Type B pancreatic cell (in vitro differentiated cells): ENCODE measurements around the gene SURF6. TPM values are rescaled to one million over a fixed set of nuclear protein-coding genes. Genes with fewer than 3 reads are reported as not detected.

ENCODE experiments used
- DNase-seq: peaks from one replicate; pipeline ENCODE4 v3.0.0; 2021; ENCODE audit warnings: mixed read lengths; ENCODE audit not compliant: unreplicated experiment; ENCODE audit errors: extremely low spot score
- H3K27ac Mint-ChIP-seq: 2 replicates; pipeline ENCODE4 v1.8.0; 2021; ENCODE audit warnings: mild to moderate bottlenecking, mixed read lengths
- H3K27me3 Mint-ChIP-seq: 2 replicates; pipeline ENCODE4 v1.8.0; 2021; ENCODE audit warnings: mixed read lengths
- H3K36me3 Mint-ChIP-seq: 2 replicates; pipeline ENCODE4 v1.8.0; 2021; ENCODE audit warnings: mixed read lengths
- H3K4me1 Mint-ChIP-seq: one replicate; pipeline ENCODE4 v1.8.0; 2021; ENCODE audit warnings: mixed read lengths; ENCODE audit not compliant: unreplicated experiment
- H3K4me3 Mint-ChIP-seq: 2 replicates; pipeline ENCODE4 v1.8.0; 2021; ENCODE audit warnings: mild to moderate bottlenecking, mixed read lengths
- H3K9me3 Mint-ChIP-seq: 2 replicates; pipeline ENCODE4 v1.8.0; 2021; ENCODE audit warnings: mixed read lengths
- total RNA-seq: library from RNA; stranded (reverse); gene quantifications from 2 replicates; pipeline ENCODE4 v1.2.1, GENCODE V29; 2021; ENCODE audit warnings: low replicate concordance
- TF ChIP-seq, protein P1 (sequence below): fragments of 200-600 bp; sonication (generic); conservative IDR thresholded peaks from 2 replicates; pipeline ENCODE4 v1.5.0; 2021; ENCODE audit warnings: antibody characterized with exemption, mild to moderate bottlenecking

Gene SURF6
- total RNA-seq, 1 donor from 2014 or later, result 24.9 TPM

DNA sequence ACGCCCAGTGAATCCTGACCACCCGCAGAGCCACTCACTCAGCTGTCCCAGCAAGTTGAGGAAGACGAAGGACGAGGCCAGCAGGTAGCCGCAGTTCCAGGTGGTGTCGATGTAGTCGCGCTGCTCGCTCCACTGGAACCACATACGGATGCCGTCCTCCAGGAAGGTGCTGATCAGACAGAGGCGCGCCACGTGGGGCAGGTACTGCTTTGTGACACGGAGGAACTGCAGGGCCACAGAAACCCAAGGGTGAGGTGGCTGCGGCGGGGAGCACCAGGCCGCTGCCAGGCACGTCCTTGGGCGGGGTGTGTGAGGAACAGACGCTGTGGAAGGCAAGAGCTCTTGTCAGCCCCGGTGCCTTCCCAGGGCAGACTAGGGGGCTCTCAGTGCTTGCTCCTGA lies 31.2 kb upstream of the SURF6 start:
- peaks cover 44% of the 10 kb centered on the region for H3K4me1 Mint-ChIP-seq
- H3K36me3 Mint-ChIP-seq, result peaks cover 15% of the 10 kb centered on the region
- no peak overlapping the region for H3K4me3 Mint-ChIP-seq
- no peaks in the 10 kb centered on the region for H3K9me3 Mint-ChIP-seq
- no peak overlapping the region for H3K27ac Mint-ChIP-seq
- TF ChIP-seq, protein P1, sequence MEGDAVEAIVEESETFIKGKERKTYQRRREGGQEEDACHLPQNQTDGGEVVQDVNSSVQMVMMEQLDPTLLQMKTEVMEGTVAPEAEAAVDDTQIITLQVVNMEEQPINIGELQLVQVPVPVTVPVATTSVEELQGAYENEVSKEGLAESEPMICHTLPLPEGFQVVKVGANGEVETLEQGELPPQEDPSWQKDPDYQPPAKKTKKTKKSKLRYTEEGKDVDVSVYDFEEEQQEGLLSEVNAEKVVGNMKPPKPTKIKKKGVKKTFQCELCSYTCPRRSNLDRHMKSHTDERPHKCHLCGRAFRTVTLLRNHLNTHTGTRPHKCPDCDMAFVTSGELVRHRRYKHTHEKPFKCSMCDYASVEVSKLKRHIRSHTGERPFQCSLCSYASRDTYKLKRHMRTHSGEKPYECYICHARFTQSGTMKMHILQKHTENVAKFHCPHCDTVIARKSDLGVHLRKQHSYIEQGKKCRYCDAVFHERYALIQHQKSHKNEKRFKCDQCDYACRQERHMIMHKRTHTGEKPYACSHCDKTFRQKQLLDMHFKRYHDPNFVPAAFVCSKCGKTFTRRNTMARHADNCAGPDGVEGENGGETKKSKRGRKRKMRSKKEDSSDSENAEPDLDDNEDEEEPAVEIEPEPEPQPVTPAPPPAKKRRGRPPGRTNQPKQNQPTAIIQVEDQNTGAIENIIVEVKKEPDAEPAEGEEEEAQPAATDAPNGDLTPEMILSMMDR, result no peak
- DNase-seq, result no peak
- H3K27me3 Mint-ChIP-seq, result no peaks in the 10 kb centered on the region

DNA sequence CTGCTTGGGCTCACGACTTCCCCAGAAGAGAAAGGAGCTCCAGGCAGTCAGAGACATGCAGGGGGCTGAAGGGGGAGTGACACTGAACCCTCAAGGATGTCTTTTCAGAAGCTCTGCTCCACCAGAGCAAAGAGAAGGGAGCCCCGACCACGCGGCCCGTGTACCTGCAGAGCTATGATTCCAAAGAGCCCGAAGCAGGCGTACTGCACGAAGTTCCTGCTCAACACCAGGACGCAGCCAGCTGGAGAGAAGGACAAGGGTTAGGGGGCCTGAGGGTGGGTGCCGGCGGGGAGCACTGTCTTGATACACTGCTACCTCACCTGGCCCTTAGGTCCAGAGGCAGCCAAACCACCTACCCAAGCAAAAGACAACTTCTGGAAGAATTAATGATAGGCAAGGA lies 30.4 kb upstream of the SURF6 start:
- Mint-ChIP-seq H3K36me3 (peaks cover 12% of the 10 kb centered on the region), H3K4me3 (no peak overlapping the region), H3K9me3 (no peaks in the 10 kb centered on the region), H3K4me1 (peaks cover 38% of the 10 kb centered on the region), H3K27ac (no peak overlapping the region), H3K27me3 (no peaks in the 10 kb centered on the region)
- TF ChIP-seq, protein P1, result no peak
- DNase-seq, result no peak

DNA sequence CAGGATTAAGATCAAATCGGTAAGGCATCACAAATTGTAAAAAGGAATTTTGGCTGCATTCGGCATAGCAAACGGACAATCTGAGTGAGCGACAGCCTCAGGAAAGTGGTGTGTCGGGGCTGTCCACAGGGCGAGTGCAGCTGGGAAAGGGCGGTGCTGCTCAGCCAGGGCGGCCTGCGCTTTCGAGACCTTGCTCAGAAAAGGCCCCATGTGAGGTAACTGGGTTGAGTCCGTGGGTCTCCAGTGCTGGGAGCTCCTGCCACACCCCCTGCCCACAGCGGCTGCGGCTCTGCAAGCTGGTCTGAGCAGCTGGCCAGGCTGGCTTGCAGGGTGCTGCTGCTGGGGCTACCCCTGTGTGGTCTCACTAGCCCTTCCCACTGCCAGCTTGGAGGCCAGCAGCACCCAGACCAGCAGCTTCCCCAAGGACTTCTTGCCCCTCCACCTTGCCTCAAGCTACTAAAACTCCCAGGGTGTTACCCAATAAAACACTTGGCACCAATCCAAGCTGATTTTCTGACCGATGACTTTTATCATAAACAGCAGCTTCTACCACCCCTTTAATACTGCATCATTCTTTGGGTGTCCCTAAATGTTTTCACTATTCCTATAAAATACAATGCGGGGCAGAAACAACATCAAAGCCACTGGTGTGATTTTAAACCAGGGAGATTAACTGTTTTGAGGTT lies 26.5 kb upstream of the SURF6 start:
- Mint-ChIP-seq H3K27ac (no peak overlapping the region), H3K36me3 (peaks cover 7% of the 10 kb centered on the region), H3K4me1 (peaks cover 15% of the 10 kb centered on the region), H3K27me3 (no peaks in the 10 kb centered on the region), H3K9me3 (no peaks in the 10 kb centered on the region), H3K4me3 (no peak overlapping the region)
- TF ChIP-seq, protein P1, result no peak
- no peak for DNase-seq

DNA sequence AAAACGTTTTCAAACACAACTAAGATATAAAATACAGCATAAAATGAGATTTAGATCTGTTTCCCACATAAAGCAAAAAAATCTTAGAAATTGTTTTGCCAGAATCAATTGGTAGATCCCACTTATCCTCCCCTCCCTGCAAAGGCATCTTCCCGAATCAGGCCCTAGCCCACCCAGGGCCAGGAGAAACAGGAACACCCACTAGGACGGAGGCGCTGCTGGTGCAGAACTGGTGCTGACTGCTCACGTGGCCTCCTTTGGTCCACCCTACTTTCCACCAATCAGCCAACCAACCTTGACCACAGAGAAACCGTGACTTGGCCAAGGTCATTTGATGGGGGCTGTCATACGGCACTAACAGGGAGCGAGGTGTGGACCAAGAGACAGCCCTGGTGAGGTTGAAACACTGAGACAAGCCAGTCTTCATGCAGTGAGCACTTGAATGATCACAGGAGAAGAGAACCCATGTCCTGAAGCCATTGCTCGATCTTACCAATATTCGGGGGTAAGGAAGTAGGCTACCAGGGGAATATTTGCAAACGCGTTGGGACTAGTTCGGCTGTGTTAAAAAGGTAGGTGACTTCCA lies 25.6 kb upstream of the SURF6 start:
- peak overlapping the region; percentile 67 for H3K27ac Mint-ChIP-seq
- DNase-seq, result no peak
- H3K9me3 Mint-ChIP-seq, result no peaks in the 10 kb centered on the region
- H3K36me3 Mint-ChIP-seq, result peaks cover 7% of the 10 kb centered on the region
- TF ChIP-seq, protein P1, result no peak
- no peaks in the 10 kb centered on the region for H3K27me3 Mint-ChIP-seq
- H3K4me1 Mint-ChIP-seq, result peaks cover 15% of the 10 kb centered on the region
- H3K4me3 Mint-ChIP-seq, result no peak overlapping the region

DNA sequence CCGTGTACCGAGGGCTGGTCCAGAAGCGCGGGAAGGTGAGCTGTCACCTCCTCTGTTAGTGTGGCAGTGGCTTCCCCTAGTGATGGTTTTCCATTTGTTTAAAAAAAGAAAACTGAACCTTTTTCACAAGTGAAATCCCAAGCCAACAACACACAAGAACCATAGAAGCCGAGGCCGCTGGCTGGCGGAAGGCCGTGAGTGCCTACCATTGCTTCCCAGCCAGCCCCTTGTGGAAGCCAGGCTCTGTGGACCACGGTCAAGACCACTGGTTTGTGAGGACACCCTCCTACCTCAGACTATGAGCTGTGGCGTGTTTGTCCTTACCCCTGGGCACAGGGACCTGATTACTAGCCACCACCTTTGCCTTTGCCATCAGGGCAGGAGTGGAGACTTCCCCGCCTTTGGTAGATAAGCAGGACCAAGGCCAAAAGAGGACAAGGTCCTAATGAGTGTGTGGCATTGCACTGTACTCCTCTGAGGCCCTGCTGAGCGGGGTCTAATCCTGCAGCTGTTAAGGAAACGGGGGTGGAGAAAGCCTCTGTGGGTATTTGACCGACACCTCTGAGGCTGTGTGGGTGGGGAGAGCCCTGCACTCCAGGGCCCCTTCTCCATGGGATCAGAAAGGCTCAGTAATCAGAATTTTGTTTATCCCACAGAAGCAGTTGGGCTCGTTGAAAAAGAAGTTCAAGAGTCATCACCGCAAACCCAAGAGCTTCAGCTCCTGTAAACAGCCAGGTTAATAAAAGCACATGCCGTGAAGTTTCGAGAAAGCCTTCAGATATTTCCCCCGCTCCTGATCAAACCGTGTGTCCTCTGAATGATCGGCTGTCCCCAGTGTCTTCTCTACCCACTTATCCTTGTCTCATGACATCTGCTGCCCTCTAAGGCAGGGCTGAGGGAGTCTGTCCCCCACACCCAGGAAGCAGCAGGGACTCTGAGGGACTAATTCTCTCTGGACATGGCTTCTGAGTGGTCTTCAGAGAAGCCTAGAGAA lies 24.7 kb upstream of the SURF6 start:
- Mint-ChIP-seq H3K27ac (peak overlapping the region; percentile 72), H3K36me3 (peaks cover 7% of the 10 kb centered on the region), H3K4me1 (peaks cover 15% of the 10 kb centered on the region), H3K4me3 (no peak overlapping the region), H3K27me3 (no peaks in the 10 kb centered on the region), H3K9me3 (no peaks in the 10 kb centered on the region)
- TF ChIP-seq, protein P1, result no peak
- no peak for DNase-seq
